ENCODE data around the gene POLG. TPM values are rescaled to one million over a fixed set of nuclear protein-coding genes. Genes with fewer than 3 reads are reported as not detected.

The POLG gene
- total RNA-seq, 1 experiment from 2014 or later: 161 TPM

DNA sequence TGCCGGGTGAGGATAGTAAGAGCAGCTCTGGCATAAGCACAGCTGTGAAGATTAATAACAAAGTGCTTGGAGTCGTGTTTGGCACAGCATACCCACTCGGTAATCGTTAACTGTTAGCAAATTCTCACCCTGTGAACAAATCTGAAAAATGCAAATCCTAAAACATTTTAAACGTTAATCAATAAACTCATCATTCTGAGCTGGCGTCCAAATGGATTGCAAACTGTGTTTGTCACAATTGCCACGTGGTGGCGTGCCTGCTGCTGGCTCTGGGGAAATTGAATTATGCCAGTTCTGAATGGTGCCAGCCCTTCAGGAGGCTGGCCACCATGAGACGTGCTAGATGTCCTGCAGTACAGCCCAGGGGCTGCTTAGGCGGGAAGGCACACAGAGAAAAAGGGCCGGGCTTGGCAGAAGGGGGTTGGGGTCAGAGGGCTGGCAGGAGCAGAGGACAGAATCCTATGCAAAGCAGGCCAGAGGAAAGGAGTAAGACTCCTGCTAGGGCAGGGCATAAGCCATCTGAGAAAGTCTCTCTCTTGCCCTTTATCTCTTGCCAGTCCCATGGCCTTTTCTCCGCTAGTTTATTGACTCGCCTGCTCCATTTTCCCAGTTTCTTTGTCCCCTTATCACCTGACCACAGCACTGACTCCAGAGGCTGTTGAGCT, 22.1 kb upstream of the POLG start:
- DNase-seq (ENCODE audit: low spot score): peak; percentile 63

DNA sequence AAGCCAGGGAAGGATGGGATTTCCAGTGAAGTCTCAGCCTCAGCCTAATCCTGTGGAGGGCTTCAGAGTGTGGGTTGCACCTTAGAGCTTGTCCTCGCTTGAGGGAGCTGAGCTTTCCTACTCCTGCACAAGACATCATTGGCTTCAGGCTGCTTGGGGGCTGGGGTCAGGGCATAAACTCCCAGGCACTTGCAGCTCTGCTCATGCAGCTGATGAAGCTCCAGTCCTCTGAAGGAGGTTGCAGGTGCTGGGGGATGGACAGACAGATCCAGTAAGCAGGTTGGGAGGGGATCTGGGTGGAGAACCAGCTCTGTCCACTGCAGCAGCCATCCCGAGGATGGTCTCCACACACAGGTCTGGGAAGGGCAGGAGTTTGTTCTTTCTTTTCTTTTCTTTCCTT, 19.4 kb upstream of the POLG start:
- DNase-seq (ENCODE audit: low spot score): no peak

DNA sequence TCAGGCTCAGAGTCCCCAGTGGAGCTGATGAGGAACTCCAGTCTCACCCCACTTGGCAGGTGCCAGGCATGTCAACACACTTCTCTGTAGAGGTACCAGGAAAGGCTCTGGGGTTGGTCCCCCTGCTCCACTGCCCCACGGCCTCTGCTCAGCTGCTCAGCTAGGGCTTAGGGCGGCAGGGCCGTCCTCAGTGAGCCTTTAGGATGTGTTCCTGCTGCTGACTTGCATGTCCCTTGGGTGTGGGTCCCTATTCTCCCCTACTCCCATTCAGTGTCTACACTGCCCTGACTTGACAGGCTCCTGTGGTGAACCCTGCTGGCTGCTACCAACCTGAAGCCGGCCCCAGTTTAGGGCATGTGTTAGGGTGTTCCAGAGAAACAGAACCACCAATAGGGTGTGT, 17.9 kb upstream of the POLG start:
- no peak for DNase-seq (ENCODE audit: low spot score)

DNA sequence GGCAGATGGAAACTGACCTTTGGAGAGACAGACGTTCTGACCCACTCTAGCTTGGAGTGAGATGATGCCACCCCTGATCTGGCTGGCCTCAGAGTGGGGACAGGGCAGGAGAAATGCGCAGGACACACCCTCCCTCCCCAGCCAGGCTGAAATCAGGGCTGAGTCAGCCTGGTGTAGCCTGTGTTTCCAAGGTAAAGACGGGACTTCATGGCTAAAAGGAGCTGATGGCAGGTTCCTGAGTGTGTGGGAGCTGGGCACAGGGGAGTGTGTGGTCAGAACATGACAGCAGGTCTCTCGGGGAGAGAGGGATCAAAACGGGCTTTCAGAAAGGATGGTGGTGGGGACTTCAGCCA, 14.6 kb upstream of the POLG start:
- no peak for DNase-seq (ENCODE audit: low spot score)

GRCh38 chr15:89346516-89347231, 12.1 kb upstream of the POLG start:
- no peak for DNase-seq (ENCODE audit: low spot score)

GRCh38 chr15:89345248-89345647, 10.6 kb upstream of the POLG start:
- no peak for DNase-seq (ENCODE audit: low spot score)

GRCh38 chr15:89342840-89343239, 8.2 kb upstream of the POLG start:
- no peak for DNase-seq (ENCODE audit: low spot score)

DNA sequence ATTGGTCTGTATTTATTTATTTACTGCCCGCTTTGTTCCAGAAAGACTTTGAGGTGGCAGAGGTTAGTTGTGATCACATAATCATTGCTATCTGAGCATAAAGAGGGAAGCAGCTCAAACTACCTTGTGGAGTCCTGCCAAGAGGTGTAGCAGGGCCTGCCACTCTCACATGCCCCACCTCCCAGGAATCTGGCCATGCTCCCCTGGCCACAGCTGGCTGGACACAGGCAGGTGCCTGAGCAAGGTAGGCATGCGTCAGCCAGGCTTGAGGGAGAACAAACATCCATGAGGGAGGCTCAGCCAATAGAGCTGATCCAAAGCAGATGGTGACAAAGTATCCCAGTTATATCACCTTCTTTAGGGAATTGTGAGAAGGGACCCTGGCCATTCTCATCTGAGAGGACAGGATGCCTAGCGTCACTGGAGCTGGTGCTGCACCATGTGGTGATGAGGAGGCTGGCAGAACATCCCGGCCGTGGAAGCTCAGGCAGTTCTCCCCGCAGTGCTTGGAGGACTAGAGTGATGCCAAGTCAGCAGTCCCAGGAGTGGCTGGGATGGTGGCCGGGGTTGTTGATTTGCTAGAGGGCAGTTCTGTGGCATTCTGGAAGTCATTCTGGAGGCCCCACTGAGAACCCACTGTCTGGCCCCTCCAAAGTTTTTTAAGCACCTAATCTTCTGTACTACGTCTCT, 6.8 kb upstream of the POLG start:
- peak; percentile 49 for DNase-seq (ENCODE audit: low spot score)

GRCh38 chr15:89340573-89340972, 5.9 kb upstream of the POLG start:
- DNase-seq (ENCODE audit: low spot score): no peak

DNA sequence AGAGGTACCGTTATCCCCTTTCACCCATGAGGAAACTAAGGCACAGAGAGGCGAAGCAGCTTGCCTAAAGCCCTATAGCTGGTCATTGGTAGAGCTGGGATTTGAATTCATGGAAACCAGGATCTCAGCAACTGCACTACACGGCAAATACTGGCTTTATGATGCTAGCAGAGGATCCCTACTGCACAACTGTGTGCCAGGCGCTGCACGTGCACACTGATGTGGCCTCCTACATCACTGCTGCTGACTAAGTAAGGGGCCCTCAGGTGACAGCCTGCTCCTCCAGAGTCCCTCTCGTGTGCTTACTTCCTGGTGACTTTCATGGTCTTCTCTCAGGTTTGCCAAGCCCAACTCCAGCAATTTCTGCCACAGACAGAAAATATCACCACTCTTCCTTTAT, 3.4 kb upstream of the POLG start:
- DNase-seq (ENCODE audit: low spot score): no peak

DNA sequence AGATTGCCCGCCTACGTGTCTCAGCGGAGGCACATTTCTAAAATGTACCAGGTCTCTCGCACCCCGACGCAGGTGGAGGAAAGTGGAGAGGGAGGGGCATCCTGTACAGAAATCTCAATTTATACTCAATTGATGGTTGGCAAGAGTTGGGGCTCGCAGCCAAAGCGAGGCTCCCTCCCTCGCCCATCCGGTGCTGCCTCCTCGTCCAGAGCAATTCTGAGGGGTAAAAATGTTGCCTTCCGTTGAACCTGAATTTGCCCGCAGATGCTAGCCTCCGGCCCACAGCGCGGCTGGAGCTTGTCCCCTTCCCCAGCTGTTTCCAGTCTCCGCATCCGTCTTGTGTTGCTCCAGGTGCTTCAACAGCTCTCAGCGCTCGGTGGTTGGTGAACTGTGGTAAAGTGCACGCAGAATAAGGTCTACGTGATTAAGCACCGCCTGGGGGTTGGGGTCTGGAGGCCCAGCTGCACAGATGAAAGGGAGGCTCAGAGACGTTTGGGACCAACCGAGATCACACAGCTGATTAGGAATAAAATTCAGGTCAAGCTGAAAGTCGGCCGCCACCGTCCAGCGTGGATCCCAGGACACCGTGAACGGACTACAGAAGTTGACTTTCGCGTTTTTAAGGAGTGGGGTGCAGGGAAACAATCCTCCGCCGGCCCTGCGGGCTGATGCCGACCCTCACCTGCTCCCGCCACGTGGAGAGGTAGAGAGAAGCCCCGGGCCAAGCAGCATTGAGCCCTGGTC, 846 bp upstream of the POLG start:
- DNase-seq (ENCODE audit: low spot score): no peak

DNA sequence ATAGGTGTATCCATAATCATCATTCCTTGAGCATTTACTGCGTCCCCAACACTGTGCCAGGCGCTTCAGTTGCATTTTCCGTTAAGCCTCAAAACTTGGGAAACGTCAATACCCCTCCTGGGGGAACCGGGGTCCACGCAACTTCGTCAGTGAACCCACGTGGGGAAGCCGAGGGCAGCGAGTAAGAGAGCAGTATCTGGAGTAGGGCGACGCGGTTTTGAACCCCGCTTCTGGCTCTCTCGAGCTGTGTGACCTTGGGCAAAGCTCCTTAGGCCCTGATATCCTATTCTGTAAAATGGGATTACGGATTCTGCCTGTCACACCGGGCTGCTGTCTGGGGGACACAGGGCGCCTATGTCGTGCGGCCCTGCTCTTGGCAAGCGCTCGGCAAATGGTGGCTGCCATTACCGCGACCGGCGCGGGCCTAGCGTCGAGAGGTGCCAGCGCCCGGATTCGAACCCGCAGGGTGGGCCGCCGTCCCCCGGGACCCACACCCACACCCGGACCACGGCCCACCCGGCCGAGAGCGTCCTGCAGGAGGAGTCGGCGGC, 590 bp downstream of the POLG start:
- peak; percentile 39 for DNase-seq (ENCODE audit: low spot score)

DNA sequence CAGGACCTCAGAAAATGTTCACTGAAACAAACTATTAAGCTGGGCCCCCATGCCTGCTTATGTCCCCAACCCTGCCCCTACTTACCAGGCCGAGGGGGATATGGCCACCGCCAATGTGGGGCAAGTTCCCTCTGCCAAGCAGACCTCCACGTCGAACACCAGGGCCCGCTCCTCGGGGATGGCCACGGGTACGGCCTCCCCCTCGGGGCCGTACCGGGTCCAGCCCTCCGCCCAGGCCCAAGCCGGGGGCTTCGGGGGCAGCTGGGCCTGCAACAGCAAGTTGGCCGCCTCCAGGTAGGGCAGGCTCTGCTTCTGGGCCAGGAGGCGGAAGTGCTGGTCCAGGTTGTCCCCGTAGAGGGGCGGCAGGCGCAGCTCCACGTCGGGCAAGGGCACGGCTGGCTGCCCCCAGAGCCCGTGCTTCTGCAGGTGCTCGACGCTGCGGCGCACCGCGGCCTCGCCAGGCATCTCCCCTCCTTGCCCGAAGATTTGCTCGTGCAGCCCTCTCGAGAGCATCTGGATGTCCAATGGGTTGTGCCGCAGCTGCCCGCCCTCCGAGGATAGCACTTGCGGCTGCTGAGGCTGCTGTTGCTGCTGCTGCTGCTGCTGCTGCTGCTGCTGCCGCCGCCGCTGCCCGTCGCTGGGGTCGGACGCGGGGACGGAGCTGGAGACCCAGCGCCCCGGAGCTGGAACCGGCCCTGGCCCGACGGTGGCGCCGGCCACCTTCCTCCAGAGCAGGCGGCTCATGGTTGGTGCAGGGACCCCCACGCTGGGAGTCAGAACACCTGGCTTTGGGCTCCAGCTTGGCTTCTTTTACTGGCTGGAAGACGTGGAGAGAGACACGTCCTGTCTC, 1.4 kb downstream of the POLG start:
- DNase-seq (ENCODE audit: low spot score): no peak

DNA sequence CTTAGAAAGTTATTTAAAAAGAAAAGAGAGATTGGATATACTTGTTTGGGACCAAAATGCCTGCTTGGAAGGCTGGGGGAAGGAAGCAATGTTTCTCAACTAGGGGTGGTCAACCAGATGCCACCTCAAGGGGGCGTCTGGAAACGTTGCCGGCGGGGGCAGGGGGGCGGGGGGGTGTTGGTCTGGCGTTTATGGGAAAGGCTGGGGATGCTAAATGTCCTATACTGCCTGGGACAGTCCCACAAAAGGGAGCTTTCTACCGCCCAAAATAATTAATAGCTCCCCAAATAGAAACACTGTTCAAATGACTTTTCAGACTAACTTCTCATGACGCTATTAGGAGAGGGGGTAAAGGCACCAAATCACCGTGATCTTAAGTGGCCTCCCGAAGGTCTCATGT, 2.2 kb downstream of the POLG start:
- no peak for DNase-seq (ENCODE audit: low spot score)

GRCh38 chr15:89330881-89331595, 3.6 kb downstream of the POLG start:
- DNase-seq (ENCODE audit: low spot score): no peak

- DNase-seq (ENCODE audit: low spot score): no peak
Observed at GRCh38 chr15:89330119-89330518, 4.5 kb downstream of the POLG start.

DNA sequence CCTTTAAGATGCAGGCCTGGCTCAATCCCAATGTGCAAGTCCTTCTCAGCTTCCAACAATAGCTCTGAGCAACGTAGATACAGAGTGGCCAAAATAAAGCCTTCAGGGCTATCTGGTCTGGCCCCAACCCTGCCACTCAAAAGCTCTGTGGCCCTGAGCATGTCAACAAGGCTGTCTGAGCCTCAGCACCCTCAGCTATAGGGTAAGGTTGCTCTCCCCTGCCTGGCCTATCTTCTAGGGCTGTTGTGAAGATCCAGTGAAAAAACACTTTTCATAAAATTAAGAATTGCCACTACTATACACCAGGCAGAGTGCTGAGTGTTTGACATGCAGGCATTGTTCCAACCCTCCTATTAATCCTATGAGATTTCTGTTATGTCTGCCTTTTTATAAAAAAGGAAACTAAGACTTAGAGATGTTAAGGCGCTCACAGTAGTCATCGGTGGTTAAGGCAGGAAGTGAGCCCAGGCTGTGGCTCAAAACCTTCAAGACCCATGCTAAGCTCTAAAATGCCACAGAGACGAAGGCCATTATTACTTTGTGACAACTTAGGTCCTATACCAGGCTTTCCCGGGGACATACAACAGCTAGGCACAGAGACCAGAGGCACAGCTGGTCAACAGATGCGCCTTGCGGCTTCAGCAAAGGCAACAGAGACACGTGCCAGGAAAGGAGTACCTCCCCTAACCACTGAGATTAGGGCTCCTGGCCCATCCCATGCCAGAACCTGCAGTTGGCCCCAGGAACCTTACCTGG, 5.1 kb downstream of the POLG start:
- DNase-seq (ENCODE audit: low spot score): no peak

GRCh38 chr15:89328398-89329254, 6.0 kb downstream of the POLG start:
- DNase-seq (ENCODE audit: low spot score): no peak

DNA sequence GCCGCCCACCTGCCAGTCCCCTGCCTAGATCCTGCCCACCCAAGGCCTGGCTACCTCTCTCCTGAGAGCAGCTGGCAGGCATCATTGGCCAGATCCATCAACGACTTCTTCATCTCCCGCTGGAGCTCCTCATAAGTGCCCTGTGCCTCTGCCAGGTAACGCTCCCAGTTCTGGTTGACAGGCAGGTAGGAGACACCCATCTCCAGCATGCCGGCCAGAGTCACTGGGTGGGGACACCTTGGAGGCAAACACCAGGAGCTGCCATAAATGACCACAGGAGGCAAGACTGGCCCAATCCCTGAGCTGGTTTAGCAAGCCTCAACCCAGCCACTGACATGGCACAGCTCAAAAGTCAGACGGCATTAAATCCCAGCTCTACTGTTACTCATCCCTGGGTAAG, 7.5 kb downstream of the POLG start:
- no peak for DNase-seq (ENCODE audit: low spot score)

Measured in HT-29 (cell line).